K562 treated with DMSO at 1 percent for 48 hours (cell line): ENCODE measurements around the gene ZNF235. TPM values are rescaled to one million over a fixed set of nuclear protein-coding genes. Genes with fewer than 3 reads are reported as not detected.

ENCODE experiments used
- total RNA-seq: library from RNA; unstranded; fragments of 300-600 nt; gene quantifications from 2 replicates; pipeline ENCODE4 v1.2.3, GENCODE V29; 2022; ENCODE audit warnings: low replicate concordance; ENCODE audit errors: extremely low read depth

The ZNF235 gene
- total RNA-seq = not detected in 2 replicates

DNA sequence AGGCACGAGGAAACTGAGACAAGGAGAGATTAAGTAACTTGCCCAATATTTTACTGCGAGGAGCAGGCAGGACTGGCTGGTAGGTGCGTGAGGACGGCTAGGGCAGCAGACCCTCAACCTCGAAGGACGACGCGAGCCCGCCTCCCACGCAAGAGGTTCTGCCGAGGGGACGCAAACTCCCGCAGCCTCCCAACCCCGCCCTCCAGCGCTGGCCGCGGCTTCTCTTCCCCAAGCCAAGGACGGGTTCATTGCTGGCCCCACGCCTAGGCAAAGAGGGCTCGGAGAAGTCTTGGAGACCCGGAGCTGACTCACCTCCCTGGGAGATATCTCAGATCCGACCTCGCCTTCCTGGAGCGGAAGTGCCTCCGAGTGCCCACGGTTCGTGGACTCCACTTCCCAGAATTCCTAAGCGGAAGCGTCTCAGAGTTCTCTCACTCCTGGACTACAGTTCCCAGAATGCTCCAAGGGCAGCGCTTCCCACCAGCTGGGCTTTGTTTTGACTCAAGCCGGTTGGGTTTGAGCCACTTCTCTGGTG, at the start of gene ZNF235:
Gene ZNF235 (minus strand): TSS at position 367 of the 535 bp plus-strand sequence. CDS start 1,621 bp downstream, outside the sequence.

Other genes starting within 250 kb of the ZNF235 start
- gene ZNF284, start 232.9 kb downstream of the ZNF235 start, total RNA-seq = not detected in 2 replicates
- not detected in 2 replicates for gene ZNF224, start 210.7 kb downstream of the ZNF235 start, total RNA-seq
- not detected in 2 replicates for gene ZNF225, start 191.6 kb downstream of the ZNF235 start, total RNA-seq
- not detected in 2 replicates for gene ZNF234, start 163.5 kb downstream of the ZNF235 start, total RNA-seq
- not detected in 2 replicates for gene ZNF226, start 139.9 kb downstream of the ZNF235 start, total RNA-seq
- gene ZNF227, start 92.5 kb downstream of the ZNF235 start, total RNA-seq = not detected in 2 replicates
- gene ZNF233, start 45.1 kb downstream of the ZNF235 start, total RNA-seq = not detected in 2 replicates
- gene ZNF112, start 51.7 kb upstream of the ZNF235 start, total RNA-seq = not detected in 2 replicates
- not detected in 2 replicates for gene ZNF285, start 96.6 kb upstream of the ZNF235 start, total RNA-seq
- not detected in 2 replicates for gene ZNF229, start 143.4 kb upstream of the ZNF235 start, total RNA-seq
- gene ZNF180, start 195.5 kb upstream of the ZNF235 start, total RNA-seq = not detected in 2 replicates
- gene CEACAM20, start 224.7 kb upstream of the ZNF235 start, total RNA-seq = not detected in 2 replicates